Prostate gland (tissue), 2 donors: Measurements from ENCODE around the gene LYPLAL1.

Experiments used
- CTCF ChIP-seq, 4 experiments: fragments of 200-600 bp in 2 of 4; fragments of 450-650 bp in 2 of 4; sonication (generic) in 2 of 4; IDR thresholded peaks; 1 replicate in 3 of 4; 2 replicates in 1 of 4; pipeline ENCODE4 v1.5.1; 2016 to 2019; ENCODE audit warnings: antibody characterized with exemption in 4 of 4, mild to moderate bottlenecking in 2 of 4, moderate library complexity in 2 of 4
- POLR2AphosphoS5 ChIP-seq: sonication (generic); formaldehyde crosslinking; IDR thresholded peaks from one replicate; pipeline ENCODE4 v1.6.1; 2017; ENCODE audit warnings: antibody characterized with exemption

GRCh38 chr1:219126377-219126776 lies 47.3 kb upstream of the LYPLAL1 start:
- TF ChIP-seq CTCF (IDR thresholded peaks at IDR 0.05), result no peak
- peak; percentile 62 for TF ChIP-seq POLR2AphosphoS5
